Esophagus squamous epithelium (tissue), 5 donors: Measurements from ENCODE around the gene XIRP2. TPM values are rescaled to one million over a fixed set of nuclear protein-coding genes. Genes with fewer than 3 reads are reported as not detected.

ENCODE experiments used
- DNase-seq: peaks from one replicate; lab custom pipeline; 2025; lab: John Stamatoyannopoulos, UW
- H3K27ac ChIP-seq, 4 donors: fragments of 200-600 bp; sonication (generic); one replicate each; pipeline ENCODE4 v1.5.1; 2016 to 2019; ENCODE audit warnings: mild to moderate bottlenecking in 1 of 4
- H3K27me3 ChIP-seq, 4 donors: fragments of 200-600 bp; sonication (generic); 1 replicate in 3 of 4; 2 replicates in 1 of 4; pipeline versions ENCODE4 v1.5.1 to v1.6.0; 2017 to 2021; ENCODE audit warnings: antibody characterized with exemption in 1 of 4
- H3K36me3 ChIP-seq, 3 donors: fragments of 200-600 bp; sonication (generic); one replicate each; pipeline ENCODE4 v1.5.1; 2016 to 2019
- H3K4me1 ChIP-seq, 3 donors: fragments of 200-600 bp; sonication (generic); one replicate each; pipeline ENCODE4 v1.5.1; 2017 to 2019
- H3K4me3 ChIP-seq, 4 donors: fragments of 200-600 bp; sonication (generic); 1 replicate in 3 of 4; 2 replicates in 1 of 4; pipeline ENCODE4 v1.5.1; 2016 to 2019; ENCODE audit warnings: mild to moderate bottlenecking in 2 of 4, moderate library complexity in 1 of 4
- H3K9me3 ChIP-seq, 3 donors: fragments of 200-600 bp; sonication (generic); one replicate each; pipeline ENCODE4 v1.5.1; 2016 to 2019
- CTCF ChIP-seq, 6 experiments: fragments of 450-650 bp in 4 of 6; fragments of 200-600 bp in 2 of 6; sonication (generic) in 2 of 6; IDR thresholded peaks; one replicate each; pipeline ENCODE4 v1.5.1; 2016 to 2019; ENCODE audit warnings: antibody characterized with exemption in 6 of 6, mild to moderate bottlenecking in 4 of 6, moderate library complexity in 4 of 6
- POLR2A ChIP-seq, 4 donors: fragments of 450-650 bp; IDR thresholded peaks; one replicate each; pipeline ENCODE4 v1.6.1; 2017; ENCODE audit warnings: antibody characterized with exemption in 4 of 4, mild to moderate bottlenecking in 4 of 4, moderate library complexity in 3 of 4
- WGBS, 2 donors: methylation state at CpG; one replicate each; pipeline ENCODE4 v1.1.5; 2018; 5-methylcytosine and 5-hydroxymethylcytosine counted together
- intact Hi-C: fragments of 100-400 bp; cut with DNase I; formaldehyde crosslinking; loops from one replicate; pipeline ENCODE4 v1.15.0; 2022
- total RNA-seq, 4 donors: library from RNA; depleted of rRNA; stranded (reverse); fragments of >200 nt; gene quantifications; one replicate each; pipeline ENCODE4 v1.1.0, GENCODE V29; 2016
- donor health status: DM: yes; HTN: yes; CAD: no.

The XIRP2 gene
- total RNA-seq, 4 donors from 2014 or later, result 0.03 TPM; not detected in 3

DNA sequence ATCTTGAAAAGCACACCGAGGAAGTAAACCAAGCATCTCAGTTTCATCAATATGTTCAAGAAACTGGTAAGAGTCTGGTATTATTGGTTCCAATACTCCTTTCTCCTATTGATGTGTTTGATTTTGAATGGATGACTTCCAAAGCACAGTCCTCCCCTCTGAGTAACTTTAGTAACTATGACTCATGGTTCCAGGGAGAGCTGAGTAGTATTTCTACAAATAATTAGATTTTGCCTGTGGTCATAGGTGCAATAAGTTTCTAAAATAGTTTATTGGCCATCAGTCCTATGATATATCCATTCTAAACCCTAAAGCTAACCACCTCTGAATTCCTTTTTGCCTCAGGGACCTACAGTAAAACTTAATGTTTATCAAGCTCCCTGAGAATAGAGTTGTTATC, 352.4 kb downstream of the XIRP2 start:
- Histone ChIP-seq H3K27me3 (no peaks in the 10 kb centered on the region), H3K9me3 (no peaks in the 10 kb centered on the region), H3K27ac (no peak overlapping the region), H3K4me3 (no peak overlapping the region), H3K4me1 (no peaks in the 10 kb centered on the region), H3K36me3 (no peaks in the 10 kb centered on the region)
- DNase-seq, result no peak
- intact Hi-C loops, result no loop called here
- TF ChIP-seq POLR2A (IDR thresholded peaks at IDR 0.05) (no peak), CTCF (IDR thresholded peaks at IDR 0.05) (no peak)
- WGBS, 2 donors, result 71 to 85% methylated on average over 1 of the region's 1 CpG

GRCh38 chr2:167249197-167249596, 360.9 kb downstream of the XIRP2 start:
- Histone ChIP-seq H3K9me3 (no peaks in the 10 kb centered on the region), H3K27ac (no peak overlapping the region), H3K27me3 (no peaks in the 10 kb centered on the region), H3K36me3 (no peaks in the 10 kb centered on the region), H3K4me3 (no peak overlapping the region), H3K4me1 (no peaks in the 10 kb centered on the region)
- TF ChIP-seq POLR2A (IDR thresholded peaks at IDR 0.05) (no peak), CTCF (IDR thresholded peaks at IDR 0.05) (no peak)
- intact Hi-C loops, result no loop called here
- no peak for DNase-seq
- 75 to 79% methylated on average over 4 of the region's 4 CpGs for WGBS, 2 donors

DNA sequence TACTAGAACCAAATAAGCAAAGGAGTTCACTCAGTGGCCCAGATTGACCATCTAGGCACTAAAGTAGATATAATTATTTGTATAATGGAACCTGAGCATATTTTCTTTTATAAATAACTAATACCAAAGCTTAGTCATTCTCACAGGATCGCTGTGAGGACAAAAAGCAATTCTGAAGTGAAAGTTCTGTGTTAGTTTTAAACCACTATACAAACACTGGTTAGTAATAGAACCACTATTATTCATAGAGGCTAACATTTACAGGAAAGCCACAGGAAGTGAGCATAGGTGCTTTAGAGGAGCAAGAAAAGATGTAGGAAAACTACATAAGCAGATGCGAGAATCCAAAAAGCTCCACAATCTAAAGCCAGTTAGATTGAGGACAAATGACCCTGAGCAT, 364.7 kb downstream of the XIRP2 start:
- no peaks in the 10 kb centered on the region for H3K27me3 ChIP-seq
- WGBS, 2 donors, result 37 to 38% methylated on average over 2 of the region's 2 CpGs
- no peak for TF ChIP-seq POLR2A (IDR thresholded peaks at IDR 0.05)
- TF ChIP-seq CTCF (IDR thresholded peaks at IDR 0.05), result no peak
- intact Hi-C loops, result no loop called here
- no peaks in the 10 kb centered on the region for H3K9me3 ChIP-seq
- no peaks in the 10 kb centered on the region for H3K4me1 ChIP-seq
- no peaks in the 10 kb centered on the region for H3K36me3 ChIP-seq
- DNase-seq, result no peak
- no peak overlapping the region for H3K4me3 ChIP-seq
- no peak overlapping the region for H3K27ac ChIP-seq

DNA sequence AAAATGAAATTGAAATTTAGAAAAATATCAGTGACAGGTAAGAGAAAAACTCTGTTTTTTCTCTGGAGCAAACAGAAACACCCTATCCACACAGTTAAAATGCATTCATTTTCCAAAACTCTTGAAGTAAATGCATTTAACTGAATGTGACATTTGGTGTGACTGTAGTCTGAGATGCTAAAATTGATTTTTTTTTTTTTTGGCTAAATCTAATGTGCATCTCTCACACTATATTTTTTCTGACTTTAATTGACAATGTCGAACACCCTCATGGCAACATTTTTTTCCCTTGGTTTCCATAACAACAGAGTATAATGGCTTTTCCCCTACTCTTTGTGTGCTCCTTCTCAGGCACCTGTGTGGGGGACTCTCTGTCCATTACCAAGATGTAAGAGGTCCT, 366.4 kb downstream of the XIRP2 start:
- no peak for TF ChIP-seq POLR2A (IDR thresholded peaks at IDR 0.05)
- no peak for TF ChIP-seq CTCF (IDR thresholded peaks at IDR 0.05)
- WGBS, 2 donors, result 67% methylated on average over 1 of the region's 1 CpG
- H3K36me3 ChIP-seq, result no peaks in the 10 kb centered on the region

GRCh38 chr2:167258712-167259111, 370.4 kb downstream of the XIRP2 start:
- intact Hi-C loops, result no loop called here
- H3K9me3 ChIP-seq, result no peaks in the 10 kb centered on the region
- WGBS, 2 donors, result 49 to 58% methylated on average over 3 of the region's 3 CpGs
- H3K27me3 ChIP-seq, result no peaks in the 10 kb centered on the region
- no peak for DNase-seq
- H3K4me1 ChIP-seq, result no peaks in the 10 kb centered on the region
- no peaks in the 10 kb centered on the region for H3K36me3 ChIP-seq
- H3K4me3 ChIP-seq, result no peak overlapping the region
- TF ChIP-seq CTCF (IDR thresholded peaks at IDR 0.05), result no peak
- no peak for TF ChIP-seq POLR2A (IDR thresholded peaks at IDR 0.05)
- H3K27ac ChIP-seq, result no peak overlapping the region

More for the DNA sequence above, 366.4 kb downstream of the XIRP2 start:
- intact Hi-C loops, result no loop called here
- Histone ChIP-seq H3K27ac (no peak overlapping the region), H3K9me3 (no peaks in the 10 kb centered on the region), H3K27me3 (no peaks in the 10 kb centered on the region), H3K4me1 (no peaks in the 10 kb centered on the region), H3K4me3 (no peak overlapping the region)
- no peak for DNase-seq
